Stimulated activated naive CD8-positive, alpha-beta T cell treated with anti-CD3 and anti-CD28 coated beads, Interleukin-15, amount 100 ng/mL, for 72 hours (primary cell): ENCODE measurements around the gene TRAF3.

ENCODE experiments used
- ATAC-seq: fragments of 150-1000 bp; cut with Tn5 transposase; 2 replicates; pipeline ENCODE4 v1.10.0; 2021; ENCODE audit warnings: mild to moderate bottlenecking, moderate library complexity
- DNase-seq, 2 donors: peaks; one replicate each; pipeline ENCODE4 v3.0.0; 2021 to 2022
- H3K27ac Mint-ChIP-seq, 2 donors: one replicate each; pipeline ENCODE4 v1.8.0; 2022; ENCODE audit warnings: mild to moderate bottlenecking in 2 of 2, mixed read lengths in 2 of 2, moderate library complexity in 2 of 2
- H3K27me3 Mint-ChIP-seq: one replicate; pipeline ENCODE4 v1.8.0; 2022; ENCODE audit warnings: mixed read lengths
- H3K4me1 Mint-ChIP-seq: one replicate; pipeline ENCODE4 v1.8.0; 2022; ENCODE audit warnings: mild to moderate bottlenecking, mixed read lengths
- H3K4me3 Mint-ChIP-seq, 2 donors: one replicate each; pipeline ENCODE4 v1.8.0; 2022; ENCODE audit warnings: mild to moderate bottlenecking in 2 of 2, mixed read lengths in 2 of 2, moderate library complexity in 1 of 2
- H3K9me3 Mint-ChIP-seq, 2 donors: one replicate each; pipeline ENCODE4 v1.8.0; 2022; ENCODE audit warnings: mixed read lengths in 2 of 2

Gene TRAF3

GRCh38 chr14:102914474-102915291 is 137.4 kb downstream of the TRAF3 start:
- no peak overlapping the region for H3K4me3 Mint-ChIP-seq
- ATAC-seq (no peak), DNase-seq (no peak)
- no peak overlapping the region for H3K27ac Mint-ChIP-seq
- H3K27me3 Mint-ChIP-seq: no peaks in the 10 kb centered on the region
- peaks cover 5% of the 10 kb centered on the region for H3K4me1 Mint-ChIP-seq
- no peaks in the 10 kb centered on the region for H3K9me3 Mint-ChIP-seq

GRCh38 chr14:102915292-102916110 is 138.3 kb downstream of the TRAF3 start:
- Mint-ChIP-seq H3K27ac (peak overlapping the region in 1 of 2 donors; percentile 61), H3K4me1 (peaks cover 5% of the 10 kb centered on the region), H3K4me3 (no peak overlapping the region), H3K27me3 (no peaks in the 10 kb centered on the region), H3K9me3 (no peaks in the 10 kb centered on the region)
- ATAC-seq (no peak), DNase-seq (no peak)

- ATAC-seq (no peak), DNase-seq (no peak)
- Mint-ChIP-seq H3K27ac (peak overlapping the region in 1 of 2 donors; percentile 74), H3K4me1 (peaks cover 5% of the 10 kb centered on the region), H3K9me3 (no peaks in the 10 kb centered on the region), H3K4me3 (no peak overlapping the region), H3K27me3 (no peaks in the 10 kb centered on the region)
These were observed 139.3 kb downstream of the TRAF3 start for GRCh38 chr14:102916347-102917055.

- Mint-ChIP-seq H3K4me3 (no peak overlapping the region), H3K9me3 (no peaks in the 10 kb centered on the region), H3K27ac (peak overlapping the region; percentile 13 to 27), H3K27me3 (no peaks in the 10 kb centered on the region), H3K4me1 (peaks cover 5% of the 10 kb centered on the region)
- DNase-seq: no peak
- peak; percentile 10 for ATAC-seq
These were observed 139.8 kb downstream of the TRAF3 start for GRCh38 chr14:102917056-102917385.

GRCh38 chr14:102917469-102918211 is 140.4 kb downstream of the TRAF3 start:
- Mint-ChIP-seq H3K4me3 (no peak overlapping the region), H3K9me3 (no peaks in the 10 kb centered on the region), H3K27me3 (no peaks in the 10 kb centered on the region), H3K27ac (peak overlapping the region; percentile 27 to 38), H3K4me1 (peaks cover 5% of the 10 kb centered on the region)
- ATAC-seq (peak; percentile 53), DNase-seq (peak; percentile 66 to 68)

- DNase-seq: no peak
- Mint-ChIP-seq H3K27ac (no peak overlapping the region), H3K4me1 (peaks cover 10% of the 10 kb centered on the region), H3K9me3 (no peaks in the 10 kb centered on the region), H3K4me3 (no peak overlapping the region), H3K27me3 (peaks cover 7% of the 10 kb centered on the region)
- no peak for ATAC-seq
These were observed 141.2 kb downstream of the TRAF3 start for GRCh38 chr14:102918438-102918837.

- DNase-seq (no peak), ATAC-seq (no peak)
- Mint-ChIP-seq H3K27me3 (peaks cover 18% of the 10 kb centered on the region), H3K9me3 (no peaks in the 10 kb centered on the region), H3K27ac (no peak overlapping the region), H3K4me1 (peaks cover 10% of the 10 kb centered on the region), H3K4me3 (no peak overlapping the region)
These were observed 143.2 kb downstream of the TRAF3 start for GRCh38 chr14:102920273-102920997.

GRCh38 chr14:102920998-102921304 is 143.7 kb downstream of the TRAF3 start:
- Mint-ChIP-seq H3K27me3 (peaks cover 23% of the 10 kb centered on the region), H3K4me3 (no peak overlapping the region), H3K9me3 (no peaks in the 10 kb centered on the region), H3K4me1 (peaks cover 10% of the 10 kb centered on the region), H3K27ac (no peak overlapping the region)
- ATAC-seq (no peak), DNase-seq (no peak)

GRCh38 chr14:102922490-102923200 is 145.4 kb downstream of the TRAF3 start, which contains the start of gene AMN:
Gene AMN, plus strand, starts transcription at chr14:102922663. Its CDS starts 26 bp downstream, at chr14:102922689.
- Mint-ChIP-seq H3K27me3 (peaks cover 40% of the 10 kb centered on the region), H3K4me1 (peaks cover 5% of the 10 kb centered on the region), H3K27ac (no peak within 1 kb of the TSS), H3K4me3 (peak within 1 kb of the TSS; percentile 66 to 68), H3K9me3 (no peaks in the 10 kb centered on the region)
- ATAC-seq: peak; percentile 16
- DNase-seq: no peak

GRCh38 chr14:102923201-102923924 is 146.1 kb downstream of the TRAF3 start:
- DNase-seq: no peak
- Mint-ChIP-seq H3K4me3 (peak overlapping the region; percentile 66 to 68), H3K27me3 (peaks cover 47% of the 10 kb centered on the region), H3K9me3 (no peaks in the 10 kb centered on the region), H3K27ac (no peak overlapping the region), H3K4me1 (peaks cover 5% of the 10 kb centered on the region)
- peak; percentile 29 for ATAC-seq

GRCh38 chr14:102923925-102924486 is 146.8 kb downstream of the TRAF3 start:
- Mint-ChIP-seq H3K9me3 (no peaks in the 10 kb centered on the region), H3K4me1 (peaks cover 10% of the 10 kb centered on the region), H3K27ac (no peak overlapping the region), H3K27me3 (peaks cover 48% of the 10 kb centered on the region), H3K4me3 (no peak overlapping the region)
- ATAC-seq (no peak), DNase-seq (no peak)

- no peak for ATAC-seq
- Mint-ChIP-seq H3K4me1 (peaks cover 10% of the 10 kb centered on the region), H3K4me3 (no peak overlapping the region), H3K27me3 (peaks cover 48% of the 10 kb centered on the region), H3K27ac (no peak overlapping the region), H3K9me3 (no peaks in the 10 kb centered on the region)
- DNase-seq: no peak
These were observed 147.7 kb downstream of the TRAF3 start for GRCh38 chr14:102924632-102925588.
